SHP77 treated with DMSO at 0.1 percent for 48 hours (cell line): ENCODE results near the gene ARL6.
"Not testable (repeated sequence)": the region's sequence is repeated elsewhere in the genome, so short reads cannot be mapped to it uniquely, and the experiment has no call there.

Experiments
- DNase-seq: peaks from one replicate; lab custom pipeline; 2025; lab: John Stamatoyannopoulos, UW

The ARL6 gene

DNA sequence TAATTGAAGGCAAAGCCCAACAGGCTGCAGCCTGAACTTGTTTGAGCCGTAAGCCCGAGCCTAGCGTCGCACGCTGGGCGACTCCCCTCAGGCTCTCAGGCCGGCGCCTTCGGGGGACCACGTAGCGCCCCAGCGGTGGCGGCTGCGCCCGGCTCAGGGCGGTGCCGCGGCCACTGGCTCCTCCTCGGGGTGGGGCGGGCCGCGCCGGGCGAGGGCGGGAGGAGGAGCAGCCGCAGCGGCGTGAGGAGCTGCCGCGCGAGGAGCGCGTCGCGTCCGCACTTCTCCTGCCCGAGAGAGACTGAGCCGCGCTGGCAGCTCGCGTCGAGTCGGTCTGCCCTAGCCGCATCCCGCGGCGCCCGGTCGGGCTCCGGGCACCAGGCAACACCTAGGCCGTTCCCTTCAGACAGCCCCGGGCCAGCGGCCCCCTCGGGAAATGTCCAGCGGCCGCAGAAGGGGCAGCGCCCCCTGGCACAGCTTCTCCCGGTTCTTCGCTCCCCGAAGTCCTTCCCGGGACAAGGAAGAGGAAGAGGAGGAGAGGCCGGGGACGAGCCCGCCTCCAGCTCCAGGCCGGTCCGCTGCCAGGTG lies 57.3 kb downstream of the ARL6 start, which contains the start of gene CRYBG3:
Gene CRYBG3, plus strand, starts transcription at position 238 of the 585 bp plus-strand sequence. Its CDS starts 196 bp downstream, at position 434.
- peak; percentile 71 for DNase-seq

DNA sequence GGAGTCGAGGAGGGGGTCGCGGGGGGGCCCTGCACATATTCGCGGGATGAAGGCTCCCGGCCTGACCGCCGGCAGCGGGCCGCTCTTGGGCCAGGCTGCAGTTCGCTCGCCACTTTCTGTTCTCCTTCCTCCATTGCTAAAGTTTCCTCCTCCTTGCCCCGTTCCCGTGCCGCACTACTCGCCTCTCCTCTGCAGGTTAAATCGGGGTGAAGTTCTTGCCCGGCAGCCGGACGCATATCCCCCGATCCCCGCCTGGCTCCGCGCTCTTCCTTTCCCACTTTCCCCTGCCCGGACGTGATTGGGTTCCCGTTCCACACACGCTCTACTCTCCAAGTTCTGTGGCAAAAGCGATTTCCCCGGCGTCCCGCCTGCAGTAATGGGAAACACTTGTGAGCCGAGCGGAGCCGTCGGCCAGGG lies 57.8 kb downstream of the ARL6 start:
- no peak for DNase-seq

DNA sequence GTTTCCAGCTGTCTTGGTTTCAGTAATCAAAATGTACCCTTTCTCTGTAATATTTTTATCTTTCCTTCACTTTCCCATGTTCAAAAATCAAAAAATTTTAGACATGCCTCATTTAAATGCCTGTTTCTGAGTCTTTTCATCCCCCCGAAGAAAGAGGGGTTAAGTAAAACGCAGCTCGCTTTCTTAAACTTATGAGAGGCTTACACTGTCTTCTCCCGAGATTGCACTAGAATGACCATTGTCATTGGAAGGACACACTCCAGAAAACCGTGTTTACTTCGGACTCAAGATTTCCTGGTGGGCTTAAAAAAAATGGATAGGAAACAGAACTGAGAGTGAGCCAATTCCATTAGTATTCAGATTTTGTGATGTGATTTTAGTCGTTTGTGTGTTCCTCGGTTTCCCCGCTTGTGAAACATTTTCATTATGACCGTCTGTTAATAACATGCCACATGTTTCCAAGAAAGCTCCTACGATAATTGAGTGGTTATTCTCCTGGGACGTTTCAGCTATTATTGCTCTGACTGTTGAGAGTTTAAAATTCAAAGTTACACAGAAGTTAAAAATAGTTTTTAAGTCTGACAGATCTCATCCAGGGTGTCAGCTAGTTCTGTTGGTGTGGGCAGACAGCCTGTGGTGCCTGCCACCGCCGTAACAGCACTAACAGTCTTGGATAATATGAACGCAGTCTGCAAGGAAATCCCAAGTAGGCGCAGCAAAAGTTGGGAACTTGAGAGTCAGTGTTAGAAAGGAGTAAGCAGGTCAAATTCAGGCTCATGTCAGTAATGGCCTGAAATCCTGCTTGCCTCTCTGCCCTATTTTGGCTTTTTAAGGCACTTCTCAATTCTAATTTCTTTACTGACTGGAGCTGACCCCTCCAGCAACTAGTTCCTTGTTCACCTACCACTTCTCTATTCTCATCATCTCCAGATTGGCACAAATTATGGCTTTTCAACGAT lies 58.8 kb downstream of the ARL6 start:
- DNase-seq = no peak

DNA sequence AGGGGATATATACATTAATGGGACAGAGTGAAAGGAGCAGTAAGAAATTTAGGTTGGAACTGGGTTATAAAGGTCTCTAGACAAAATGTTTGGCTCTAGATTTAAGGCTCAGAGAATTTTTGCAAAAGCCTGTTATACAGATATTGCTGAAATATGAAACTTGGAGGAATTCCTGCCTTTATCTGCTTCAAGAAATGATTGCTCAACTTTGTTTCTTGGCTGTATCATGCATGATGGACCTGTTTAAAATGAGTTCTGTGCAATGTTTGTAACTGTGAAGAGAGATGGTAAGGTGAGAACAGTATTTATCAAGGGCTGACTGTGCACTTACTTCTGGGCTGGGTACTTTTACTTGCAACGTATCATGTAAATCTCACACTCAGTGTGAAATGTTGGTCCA lies 60.5 kb downstream of the ARL6 start:
- no peak for DNase-seq

DNA sequence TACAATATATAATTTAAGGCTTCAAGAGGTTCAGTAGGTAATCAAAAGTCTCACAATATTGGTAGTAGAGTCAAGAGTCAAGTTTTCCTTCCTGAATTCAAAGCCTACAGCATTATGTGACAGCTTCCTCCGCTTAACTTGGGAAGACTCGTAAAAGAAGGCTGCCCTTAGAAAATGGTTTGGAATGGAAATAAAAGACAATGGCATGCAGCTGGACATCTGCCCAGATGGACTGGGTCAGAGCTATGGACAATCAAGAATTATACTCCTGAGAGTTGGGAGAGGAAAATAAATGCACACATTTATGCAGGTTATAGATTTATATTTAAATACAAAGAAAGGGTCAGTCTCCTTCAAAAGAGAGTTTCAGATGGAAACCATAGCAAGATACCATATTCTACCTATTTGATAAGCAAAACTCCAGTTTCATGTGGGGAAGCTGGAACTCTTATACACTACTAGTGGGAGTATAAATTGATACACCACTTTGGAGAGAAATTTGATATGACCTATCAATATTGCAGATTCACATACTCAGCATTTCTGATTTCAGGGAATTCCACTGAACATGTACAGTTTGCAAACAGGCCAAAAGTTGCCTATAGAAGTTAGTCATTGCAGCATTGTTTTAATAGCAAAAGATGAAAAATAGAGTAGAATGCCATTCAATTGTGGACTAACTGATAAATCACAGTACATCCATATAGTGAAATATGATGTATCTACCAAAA lies 63.3 kb downstream of the ARL6 start:
- DNase-seq = no peak

DNA sequence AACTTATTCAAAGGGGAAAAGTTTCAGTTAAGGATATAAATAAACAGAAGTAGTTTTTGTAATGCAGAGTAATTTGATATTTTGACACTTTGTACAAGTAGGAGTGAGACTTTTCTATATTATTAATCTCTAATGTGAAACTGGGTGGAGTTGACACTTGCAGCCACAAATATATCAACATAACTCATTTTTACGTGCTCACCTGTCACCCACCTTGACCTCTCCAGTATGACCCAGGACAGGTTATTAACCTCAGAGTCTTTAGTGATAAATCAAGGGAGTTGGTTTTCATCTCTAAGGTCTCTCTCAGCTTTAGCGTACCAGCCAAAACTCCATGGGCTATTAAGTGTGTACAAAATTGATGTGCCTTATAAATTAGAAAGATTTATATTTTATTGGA lies 64.6 kb downstream of the ARL6 start:
- DNase-seq = no peak

DNA sequence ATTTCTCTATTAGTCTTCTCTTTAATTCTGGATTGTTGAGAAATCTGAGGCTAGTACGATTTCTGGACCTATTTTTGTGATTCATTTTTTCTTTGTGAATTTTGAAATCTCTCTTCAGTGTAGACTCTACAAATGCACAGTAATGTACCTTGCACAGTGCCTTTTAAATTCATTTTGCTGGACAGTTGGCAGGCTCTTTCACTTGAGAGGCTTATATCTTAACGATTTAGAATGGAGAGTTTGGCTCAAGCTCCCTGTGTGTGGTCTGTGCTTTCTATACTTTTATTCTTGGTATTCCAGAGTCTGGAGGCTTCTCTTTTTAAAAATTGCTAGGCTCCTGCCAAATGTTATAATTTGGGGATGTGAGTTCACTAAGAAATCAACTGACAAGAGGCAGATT lies 66.1 kb downstream of the ARL6 start:
- DNase-seq = no peak

DNA sequence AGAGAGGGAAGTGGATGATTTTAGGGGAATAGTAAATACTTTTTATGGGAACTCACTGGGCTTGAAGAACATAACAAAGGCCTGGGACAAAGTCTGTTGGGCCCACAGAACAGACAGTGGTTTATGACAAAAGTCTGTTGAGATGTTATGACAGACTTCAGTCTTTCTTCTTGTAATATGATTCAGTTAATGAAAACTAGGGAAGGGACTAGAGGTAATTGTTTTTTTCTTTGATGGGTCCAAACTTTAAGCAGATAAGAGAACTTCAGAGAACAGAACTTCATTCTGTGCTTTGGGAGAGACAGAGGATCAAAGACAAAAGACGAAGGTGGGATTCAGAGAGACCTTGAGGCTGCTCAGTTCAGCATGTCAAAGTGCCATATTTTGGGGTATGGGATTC lies 66.6 kb downstream of the ARL6 start:
- DNase-seq = no peak

DNA sequence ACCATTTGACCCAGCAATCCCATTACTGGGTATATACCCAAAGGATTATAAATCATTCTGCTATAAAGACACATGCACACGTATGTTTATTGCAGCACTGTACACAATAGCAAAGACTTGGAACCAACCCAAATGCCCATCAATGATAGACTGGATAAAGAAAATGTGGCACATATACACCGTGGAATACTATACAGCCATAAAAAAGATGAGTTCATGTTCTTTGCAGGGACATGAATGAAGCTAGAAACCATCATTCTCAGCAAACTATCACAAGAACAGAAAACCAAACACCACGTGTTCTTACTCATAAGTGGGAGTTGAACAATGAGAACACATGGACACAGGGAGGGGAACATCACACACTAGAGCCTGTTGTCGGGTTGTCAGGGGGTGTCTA lies 68.6 kb downstream of the ARL6 start:
- DNase-seq = not testable (repeated sequence)

DNA sequence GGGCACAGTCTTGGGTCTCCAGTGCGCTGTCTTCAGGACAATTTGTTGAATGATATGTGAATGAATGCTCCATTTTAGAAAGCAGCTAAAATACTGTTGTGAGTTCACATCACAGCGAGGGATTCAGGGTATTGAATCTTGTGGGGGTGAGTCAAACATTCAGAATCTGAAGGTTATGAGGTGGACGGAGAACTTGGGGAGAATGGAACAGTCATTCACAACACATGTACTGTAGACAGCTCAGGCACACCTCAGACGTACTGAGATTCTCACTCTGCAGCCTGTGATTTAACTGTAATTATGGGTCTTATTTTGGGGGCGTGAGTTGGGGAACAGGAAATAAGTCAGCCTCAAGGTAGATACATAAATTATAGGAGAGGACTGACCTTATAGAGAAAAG lies 71.2 kb downstream of the ARL6 start:
- no peak for DNase-seq

DNA sequence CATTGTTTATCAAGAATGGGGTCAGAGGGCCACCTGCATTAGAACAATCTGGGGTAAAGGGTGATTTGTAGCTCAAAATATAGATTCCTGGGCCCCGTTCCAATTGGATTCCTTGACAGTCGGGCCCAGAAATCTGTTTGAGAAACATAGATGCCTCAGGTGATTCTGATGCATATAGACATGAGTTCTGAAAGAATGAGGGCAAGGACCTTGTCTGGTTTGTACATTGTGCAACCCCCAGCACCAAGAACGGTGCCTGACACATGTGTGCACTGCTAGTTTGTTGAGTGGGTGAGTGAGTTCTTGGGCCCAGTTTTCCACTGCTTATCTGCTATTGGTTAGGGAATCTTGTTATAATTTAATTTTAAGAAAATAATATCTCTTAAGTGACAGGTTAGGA lies 73.8 kb downstream of the ARL6 start:
- no peak for DNase-seq

DNA sequence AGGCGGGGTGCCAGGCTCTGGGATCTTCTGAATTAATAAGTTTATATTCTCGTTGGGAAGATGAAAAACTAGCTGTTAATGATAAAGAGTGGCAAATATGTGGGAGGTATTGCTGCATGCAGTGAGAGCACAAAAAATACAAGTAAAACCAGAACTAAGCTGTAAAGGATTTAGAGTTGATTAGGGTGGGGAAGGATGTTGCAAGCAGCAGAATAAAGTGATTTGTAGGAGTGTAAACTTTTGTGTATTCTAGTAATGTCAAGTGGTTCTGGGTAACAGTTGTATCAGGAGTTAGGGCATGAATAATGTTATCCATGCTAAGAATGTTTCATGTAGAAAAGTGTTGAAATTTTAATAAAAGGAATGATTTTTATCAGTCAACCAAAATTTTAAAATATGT lies 75.4 kb downstream of the ARL6 start:
- no peak for DNase-seq

DNA sequence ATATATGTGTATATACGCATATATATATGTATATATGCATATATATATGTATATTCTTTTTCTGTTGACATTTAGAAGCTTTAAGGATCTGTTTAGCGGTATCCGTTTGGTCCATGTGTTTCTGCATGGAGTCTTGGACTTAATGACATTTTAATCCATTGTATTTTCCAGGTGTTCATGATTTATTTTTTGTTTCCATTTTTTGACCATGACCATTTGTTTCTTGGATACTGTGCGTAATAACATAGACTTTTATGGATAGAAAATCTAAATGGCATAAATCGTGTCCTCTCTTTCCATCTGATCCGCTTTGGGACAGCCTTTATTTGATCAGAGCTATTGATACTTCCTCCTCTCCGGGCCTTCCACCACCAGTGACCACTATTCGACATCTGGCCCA lies 76.7 kb downstream of the ARL6 start:
- no peak for DNase-seq

DNA sequence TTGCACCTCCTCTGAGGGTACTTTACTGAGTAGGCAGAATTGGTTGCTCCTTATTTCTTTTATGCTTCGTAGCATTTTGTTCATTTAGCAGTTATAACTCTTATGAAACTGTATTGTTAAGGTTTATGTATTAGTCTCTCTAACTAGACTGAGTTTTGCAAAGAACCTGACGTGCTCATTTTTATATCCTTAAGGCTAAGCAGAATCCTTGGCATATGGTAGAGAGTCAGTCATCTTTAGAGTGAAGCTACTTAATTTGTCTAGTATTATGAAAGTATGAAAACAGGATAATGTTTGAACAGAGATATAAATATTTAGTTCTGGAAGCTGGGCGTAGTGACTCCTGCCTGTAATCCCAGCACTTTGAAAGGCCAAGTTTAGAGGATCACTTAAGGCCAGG lies 77.4 kb downstream of the ARL6 start:
- DNase-seq = no peak

DNA sequence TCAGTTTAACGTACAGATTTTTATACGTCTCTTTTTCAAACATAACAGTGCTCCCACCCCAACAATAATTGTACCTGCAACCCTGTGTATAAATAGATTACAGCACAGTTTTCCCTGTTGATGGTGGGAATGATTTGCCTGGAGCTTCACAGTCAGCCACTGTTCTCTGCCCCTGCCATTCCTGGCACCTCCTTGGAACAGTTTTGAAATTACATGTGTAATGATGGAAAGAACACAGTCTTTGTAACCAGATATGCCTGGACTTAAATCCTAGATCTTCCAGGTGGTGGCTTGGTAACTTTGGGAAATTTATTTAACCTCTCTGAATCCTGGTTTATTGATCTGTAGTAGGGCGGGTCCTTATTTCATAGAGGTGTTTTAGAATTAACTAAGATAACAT lies 84.2 kb downstream of the ARL6 start:
- no peak for DNase-seq
